ENCODE data around the gene MKNK1. TPM values are rescaled to one million over a fixed set of nuclear protein-coding genes. Genes with fewer than 3 reads are reported as not detected.

The MKNK1 gene
- total and polyA plus RNA-seq, 2 donors: 20.1 to 62.2 TPM

- Histone ChIP-seq H3K9me3 (ENCODE audit: control insufficient read depth in 2 of 2, insufficient read depth in 1 of 2, low read length in 1 of 2) (no peaks in the 10 kb centered on the region), H3K27ac (ENCODE audit: low read depth in 1 of 2, low read length in 1 of 2) (no peak overlapping the region), H3K27me3 (ENCODE audit: control insufficient read depth in 2 of 2, insufficient read depth in 1 of 2, low read length in 1 of 2) (peaks cover 0 to 69% of the 10 kb centered on the region in 2 donors), H3K4me3 (ENCODE audit: low read length in 2 of 2) (no peak overlapping the region), H3K36me3 (ENCODE audit: control insufficient read depth in 2 of 2, insufficient read depth in 2 of 2, low read length in 1 of 2) (no peaks in the 10 kb centered on the region), H3K4me1 (ENCODE audit: control insufficient read depth in 2 of 2, insufficient read depth in 2 of 2, low read length in 2 of 2) (peaks cover 3 to 5% of the 10 kb centered on the region in 2 donors)
- 88% methylated on average over 23 of the region's 23 CpGs for WGBS
- no peak for DNase-seq (ENCODE audit: low read depth in 6 of 9, low spot score in 9 of 9)
Observed at GRCh38 chr1:46512135-46512791, 91.8 kb downstream of the MKNK1 start.

DNA sequence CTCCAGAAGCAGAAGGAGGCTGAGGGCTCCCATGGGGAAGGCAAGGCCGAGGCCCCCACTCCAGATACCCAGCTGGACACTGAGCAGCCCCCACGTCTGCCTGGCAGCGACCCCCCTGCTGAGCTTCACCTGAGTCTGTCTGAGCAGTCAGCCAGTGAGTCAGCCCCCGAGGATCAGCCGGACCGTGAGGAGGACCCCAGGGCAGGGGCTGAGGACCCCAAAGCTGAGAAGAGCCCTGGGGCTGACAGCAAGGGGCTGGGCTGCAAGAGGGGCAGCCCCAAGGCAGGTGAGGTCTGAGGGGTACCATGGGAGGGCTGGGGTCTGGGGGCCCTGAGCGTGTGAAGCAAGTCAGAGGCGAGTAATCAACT, 93.1 kb downstream of the MKNK1 start:
- no peak overlapping the region for H3K27ac ChIP-seq (ENCODE audit: low read depth in 1 of 2, low read length in 1 of 2)
- WGBS: 92% methylated on average over 8 of the region's 8 CpGs
- peaks cover 0 to 63% of the 10 kb centered on the region in 2 donors for H3K27me3 ChIP-seq (ENCODE audit: control insufficient read depth in 2 of 2, insufficient read depth in 1 of 2, low read length in 1 of 2)
- DNase-seq (ENCODE audit: low read depth in 6 of 9, low spot score in 9 of 9): no peak
- no peaks in the 10 kb centered on the region for H3K9me3 ChIP-seq (ENCODE audit: control insufficient read depth in 2 of 2, insufficient read depth in 1 of 2, low read length in 1 of 2)
- no peaks in the 10 kb centered on the region for H3K36me3 ChIP-seq (ENCODE audit: control insufficient read depth in 2 of 2, insufficient read depth in 2 of 2, low read length in 1 of 2)
- no peaks in the 10 kb centered on the region for H3K4me1 ChIP-seq (ENCODE audit: control insufficient read depth in 2 of 2, insufficient read depth in 2 of 2, low read length in 2 of 2)
- H3K4me3 ChIP-seq (ENCODE audit: low read length in 2 of 2): no peak overlapping the region

- H3K9me3 ChIP-seq (ENCODE audit: control insufficient read depth in 2 of 2, insufficient read depth in 1 of 2, low read length in 1 of 2): no peaks in the 10 kb centered on the region
- H3K27me3 ChIP-seq (ENCODE audit: control insufficient read depth in 2 of 2, insufficient read depth in 1 of 2, low read length in 1 of 2): peaks cover 0 to 58% of the 10 kb centered on the region in 2 donors
- no peak for DNase-seq (ENCODE audit: low read depth in 6 of 9, low spot score in 9 of 9)
- no peak overlapping the region for H3K4me3 ChIP-seq (ENCODE audit: low read length in 2 of 2)
- no peaks in the 10 kb centered on the region for H3K36me3 ChIP-seq (ENCODE audit: control insufficient read depth in 2 of 2, insufficient read depth in 2 of 2, low read length in 1 of 2)
- WGBS: 96% methylated on average over 19 of the region's 19 CpGs
- no peaks in the 10 kb centered on the region for H3K4me1 ChIP-seq (ENCODE audit: control insufficient read depth in 2 of 2, insufficient read depth in 2 of 2, low read length in 2 of 2)
- H3K27ac ChIP-seq (ENCODE audit: low read depth in 1 of 2, low read length in 1 of 2): no peak overlapping the region
Observed at GRCh38 chr1:46510341-46510997, 93.6 kb downstream of the MKNK1 start.

- H3K4me3 ChIP-seq (ENCODE audit: low read length in 2 of 2): no peak overlapping the region
- no peak overlapping the region for H3K27ac ChIP-seq (ENCODE audit: low read depth in 1 of 2, low read length in 1 of 2)
- H3K9me3 ChIP-seq (ENCODE audit: control insufficient read depth in 2 of 2, insufficient read depth in 1 of 2, low read length in 1 of 2): no peaks in the 10 kb centered on the region
- no peaks in the 10 kb centered on the region for H3K4me1 ChIP-seq (ENCODE audit: control insufficient read depth in 2 of 2, insufficient read depth in 2 of 2, low read length in 2 of 2)
- no peaks in the 10 kb centered on the region for H3K36me3 ChIP-seq (ENCODE audit: control insufficient read depth in 2 of 2, insufficient read depth in 2 of 2, low read length in 1 of 2)
- DNase-seq (ENCODE audit: low read depth in 6 of 9, low spot score in 9 of 9): no peak
- peaks cover 0 to 45% of the 10 kb centered on the region in 2 donors for H3K27me3 ChIP-seq (ENCODE audit: control insufficient read depth in 2 of 2, insufficient read depth in 1 of 2, low read length in 1 of 2)
- WGBS: 93% methylated on average over 5 of the region's 5 CpGs
Observed at GRCh38 chr1:46508757-46509156, 95.3 kb downstream of the MKNK1 start.

Other genes with a start within 250 kb of the MKNK1 start
- 10.9 TPM for gene FAAH, start 210.0 kb downstream of the MKNK1 start, total RNA-seq
- 33.7 TPM for gene FAAH, start 210.0 kb downstream of the MKNK1 start, polyA plus RNA-seq
- gene DMBX1, start 114.4 kb downstream of the MKNK1 start, total RNA-seq: 0.05 TPM
- 0.21 TPM for gene DMBX1, start 114.4 kb downstream of the MKNK1 start, polyA plus RNA-seq
- gene KNCN, start 52.6 kb downstream of the MKNK1 start, total RNA-seq: not detected
- 0.05 TPM for gene KNCN, start 52.6 kb downstream of the MKNK1 start, polyA plus RNA-seq
- 7.5 TPM for gene MOB3C, start 12.5 kb upstream of the MKNK1 start, total RNA-seq
- gene MOB3C, start 12.5 kb upstream of the MKNK1 start, polyA plus RNA-seq: 16.2 TPM
- 53.4 TPM for gene ATPAF1, start 64.1 kb upstream of the MKNK1 start, total RNA-seq
- 34.6 TPM for gene ATPAF1, start 64.1 kb upstream of the MKNK1 start, polyA plus RNA-seq
- not detected for gene TEX38, start 67.6 kb upstream of the MKNK1 start, total RNA-seq
- 0.14 TPM for gene TEX38, start 67.6 kb upstream of the MKNK1 start, polyA plus RNA-seq
- 63.6 TPM for gene EFCAB14, start 114.8 kb upstream of the MKNK1 start, total RNA-seq
- 30.6 TPM for gene EFCAB14, start 114.8 kb upstream of the MKNK1 start, polyA plus RNA-seq
- gene CYP4B1, start 194.8 kb upstream of the MKNK1 start, total RNA-seq: 1.1 TPM
- gene CYP4B1, start 194.8 kb upstream of the MKNK1 start, polyA plus RNA-seq: 26.5 TPM